NCI-H2107 treated with DMSO at 0.1 percent for 48 hours (cell line): ENCODE results near the gene CAMTA1.

Experiments
- DNase-seq: peaks from one replicate; lab custom pipeline; 2025; ENCODE audit not compliant: unreplicated experiment; lab: John Stamatoyannopoulos, UW

Gene CAMTA1

DNA sequence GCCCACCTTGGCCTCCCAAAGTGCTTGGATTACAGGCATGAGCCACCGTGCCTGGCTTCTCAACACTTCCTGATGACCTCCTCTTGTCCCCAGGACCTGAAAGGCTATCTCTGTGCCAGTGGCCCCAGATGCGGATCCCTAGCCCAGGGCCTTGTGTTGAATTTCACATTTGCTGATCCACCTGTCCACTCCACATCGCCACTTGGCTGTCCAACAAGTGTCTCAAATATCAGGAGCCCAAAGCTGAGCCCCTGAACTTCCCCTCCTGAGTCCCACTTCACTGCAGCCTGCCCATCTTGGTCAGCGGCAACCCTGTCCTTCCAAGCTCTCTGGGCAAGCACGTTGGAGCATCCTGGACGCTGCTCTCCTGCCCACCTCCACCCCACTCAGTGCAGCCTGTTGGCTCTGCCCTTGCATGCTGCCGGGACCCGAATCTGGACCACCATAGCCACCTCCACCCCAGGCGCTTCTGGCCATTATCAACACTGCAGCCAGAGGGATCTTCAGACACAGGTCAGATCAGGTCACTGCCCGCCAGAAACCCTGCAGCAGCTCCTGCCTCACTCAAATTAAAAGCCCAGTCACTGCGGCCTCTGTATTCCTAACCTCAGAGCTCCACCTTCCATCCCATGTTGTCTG, 633.3 kb downstream of the CAMTA1 start:
- DNase-seq = no peak

GRCh38 chr1:7420098-7420445, 634.8 kb downstream of the CAMTA1 start:
- DNase-seq = no peak

- no peak for DNase-seq
Measured at GRCh38 chr1:7420470-7421100, 635.3 kb downstream of the CAMTA1 start.

DNA sequence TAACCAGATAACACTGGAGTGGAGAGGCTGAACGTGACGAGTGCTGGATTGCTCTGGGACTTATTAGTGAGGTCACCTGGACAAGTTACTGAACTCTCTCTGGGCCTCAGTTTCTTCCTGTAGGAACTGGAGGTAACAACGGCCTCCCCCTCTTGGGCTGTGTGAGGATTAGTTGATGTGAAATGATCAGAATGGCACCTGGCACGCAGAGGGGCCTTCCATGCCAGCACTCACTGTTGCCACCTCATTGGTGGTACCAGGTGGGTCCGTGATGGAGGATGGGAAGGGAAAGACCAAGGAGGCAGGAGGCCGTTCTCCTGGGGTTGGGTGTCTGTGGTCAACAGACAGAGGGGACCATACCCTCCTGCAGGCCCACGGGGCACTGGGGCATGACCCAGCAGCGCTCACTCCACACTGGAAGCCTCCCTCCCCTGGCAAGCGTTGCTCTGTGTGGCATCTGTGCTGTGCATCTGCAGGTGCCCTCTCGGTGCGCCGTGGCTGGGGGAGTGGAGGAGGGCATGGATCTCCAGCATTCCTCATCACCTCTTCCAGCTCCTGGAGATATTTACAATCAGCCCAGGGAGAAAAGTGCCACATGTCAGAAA, 636.3 kb downstream of the CAMTA1 start:
- no peak for DNase-seq

- no peak for DNase-seq
Measured at GRCh38 chr1:7422081-7422480, 636.8 kb downstream of the CAMTA1 start.

GRCh38 chr1:7422561-7422960, 637.3 kb downstream of the CAMTA1 start:
- DNase-seq = no peak

DNA sequence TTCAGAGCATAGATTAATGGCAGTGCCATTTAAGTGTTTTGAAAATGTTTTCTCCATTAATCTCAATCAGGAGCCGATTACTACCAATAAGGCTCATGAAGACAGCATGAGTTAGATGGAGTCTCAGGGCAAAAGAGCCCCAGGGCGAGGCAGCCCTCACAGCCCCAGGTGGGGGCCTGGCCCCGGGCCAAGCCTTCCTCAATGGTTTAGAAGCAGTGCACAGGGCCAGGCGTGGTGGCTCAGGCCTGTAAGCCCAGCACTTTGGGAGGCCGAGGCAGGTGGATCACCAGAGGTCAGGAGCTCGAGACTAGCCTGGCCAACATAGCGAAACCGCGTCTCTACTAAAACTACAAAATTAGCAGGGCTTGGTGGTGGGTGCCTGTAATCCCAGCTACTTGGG, 637.7 kb downstream of the CAMTA1 start:
- DNase-seq = no peak

DNA sequence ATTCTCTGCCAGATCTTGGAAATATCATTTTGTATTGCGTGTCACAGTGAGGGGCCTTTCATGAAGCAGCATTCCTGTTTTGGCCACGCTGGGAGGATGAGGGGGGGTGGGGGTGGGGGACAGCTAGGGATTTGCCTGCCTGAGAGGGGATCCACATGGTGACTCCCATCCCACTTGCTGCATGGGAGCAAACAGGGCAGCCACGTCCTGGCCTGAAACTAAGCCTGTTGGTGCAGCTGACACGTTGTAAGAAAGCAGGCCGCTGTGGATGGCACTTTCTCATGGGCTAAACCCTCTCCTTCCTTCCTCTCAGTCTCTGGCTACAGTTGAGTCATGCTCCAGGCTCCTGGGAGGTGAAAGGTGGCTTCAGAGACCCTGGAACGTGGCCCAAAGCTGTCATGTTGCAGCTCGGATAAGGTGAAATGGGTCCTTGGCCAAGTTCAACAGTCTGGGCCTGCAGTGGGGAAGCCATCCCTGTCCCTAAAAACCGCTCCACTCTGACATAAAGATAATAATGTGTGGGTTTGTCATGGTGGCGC, 639.2 kb downstream of the CAMTA1 start:
- no peak for DNase-seq

DNA sequence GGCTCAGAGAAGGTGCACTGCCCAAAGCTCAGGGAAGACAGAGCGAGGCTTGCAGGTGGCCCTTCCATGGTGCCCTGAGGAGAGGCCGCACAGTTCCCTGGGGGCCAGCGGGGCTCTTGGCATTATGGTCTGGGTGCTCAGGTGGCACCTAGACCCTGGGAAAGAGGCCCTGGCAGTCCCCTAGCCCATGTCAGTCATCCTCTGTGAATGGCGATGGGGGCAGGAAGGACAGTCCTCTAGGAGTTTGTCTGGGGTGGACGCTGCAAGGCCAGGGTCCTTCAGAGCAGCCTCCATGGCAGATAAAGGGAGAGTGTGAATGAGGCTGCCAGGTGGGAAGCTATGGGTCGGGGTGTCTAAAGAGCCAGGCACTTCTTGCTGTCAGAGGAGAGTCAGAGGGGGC, 640.0 kb downstream of the CAMTA1 start:
- no peak for DNase-seq

DNA sequence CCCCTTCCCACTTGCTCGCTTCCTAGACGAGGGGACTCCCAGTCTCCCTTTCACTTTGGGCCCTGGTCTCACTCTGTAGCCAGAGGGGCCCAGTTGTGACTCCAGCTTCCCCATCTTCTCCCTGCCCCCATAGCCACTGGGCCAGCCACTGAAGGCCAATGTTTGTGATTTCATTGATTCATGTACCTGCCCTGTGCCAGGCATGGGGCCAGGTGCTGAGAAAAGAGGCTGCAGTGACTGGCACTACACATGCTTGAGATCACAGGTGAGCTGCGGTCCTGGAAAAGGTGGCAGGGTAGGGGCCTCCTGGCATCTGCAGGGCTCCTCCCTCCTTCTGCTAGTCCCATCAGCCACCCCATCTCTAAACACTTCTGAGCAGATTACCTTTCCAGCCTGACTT, 640.5 kb downstream of the CAMTA1 start:
- DNase-seq = no peak

DNA sequence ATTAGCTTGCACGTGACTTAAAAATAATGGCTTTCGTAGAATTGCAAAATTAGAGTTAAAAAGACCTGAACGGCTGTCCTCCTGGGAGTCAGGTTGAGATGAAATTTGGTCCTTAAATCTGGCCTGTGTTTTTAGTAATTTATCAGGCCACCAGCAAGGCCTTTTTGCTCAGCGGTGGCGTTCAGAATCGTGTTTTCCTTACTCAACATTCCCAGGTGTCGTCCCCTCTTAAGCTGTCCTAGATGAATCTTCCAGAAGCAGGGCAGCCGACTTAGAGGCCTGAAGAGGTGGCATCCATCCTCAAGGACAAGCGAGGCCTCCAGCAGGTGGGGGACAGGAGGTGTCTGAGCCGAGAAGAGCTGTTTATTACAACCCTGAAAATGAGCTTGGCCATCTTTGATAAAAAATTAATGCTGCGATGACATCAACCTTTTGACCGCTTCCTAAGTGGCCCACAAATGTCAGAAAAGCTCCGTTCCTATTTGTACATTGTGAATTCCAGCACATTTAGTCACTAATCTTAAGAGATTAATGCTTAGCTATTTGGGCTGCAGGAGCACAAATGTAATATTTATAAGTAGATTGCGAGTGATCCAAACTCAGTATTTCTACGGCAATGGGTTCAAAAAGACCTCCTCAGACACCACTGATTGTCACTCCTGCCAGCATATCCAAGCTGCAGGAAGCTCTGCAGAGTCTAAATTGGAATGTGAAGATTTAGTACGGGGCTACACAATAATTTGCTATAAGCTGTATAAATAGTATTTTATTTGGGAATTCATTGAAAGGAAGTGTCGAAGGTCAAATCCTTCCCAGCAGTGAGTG, 641.7 kb downstream of the CAMTA1 start:
- DNase-seq = no peak

GRCh38 chr1:7427605-7428300, 642.5 kb downstream of the CAMTA1 start:
- DNase-seq = no peak

GRCh38 chr1:7429290-7429689, 644.0 kb downstream of the CAMTA1 start:
- DNase-seq = no peak

DNA sequence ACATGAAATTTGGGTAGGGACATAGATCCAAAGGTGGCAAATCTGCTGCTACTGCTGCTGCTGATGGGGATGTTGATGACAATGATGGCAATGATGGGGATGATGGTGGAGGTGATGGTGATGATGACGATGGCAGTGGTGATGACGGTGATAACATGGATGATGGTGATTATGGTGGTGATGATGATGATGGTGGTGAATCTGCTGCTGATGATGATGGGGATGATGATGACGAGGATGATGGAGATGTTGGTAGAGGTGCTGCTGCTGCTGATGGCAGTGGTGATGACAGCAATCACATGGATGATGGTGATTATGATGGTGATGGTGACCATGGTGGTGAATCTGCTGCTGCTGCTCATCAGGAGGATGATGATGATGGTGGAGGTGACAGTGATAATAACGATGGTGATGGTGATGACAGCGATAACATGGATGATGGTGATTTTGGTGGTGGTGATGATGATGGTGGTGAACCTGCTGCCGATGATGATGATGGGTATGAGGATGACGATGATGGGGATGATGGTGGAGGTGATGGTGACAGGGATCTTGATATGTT, 644.9 kb downstream of the CAMTA1 start:
- DNase-seq = no peak

DNA sequence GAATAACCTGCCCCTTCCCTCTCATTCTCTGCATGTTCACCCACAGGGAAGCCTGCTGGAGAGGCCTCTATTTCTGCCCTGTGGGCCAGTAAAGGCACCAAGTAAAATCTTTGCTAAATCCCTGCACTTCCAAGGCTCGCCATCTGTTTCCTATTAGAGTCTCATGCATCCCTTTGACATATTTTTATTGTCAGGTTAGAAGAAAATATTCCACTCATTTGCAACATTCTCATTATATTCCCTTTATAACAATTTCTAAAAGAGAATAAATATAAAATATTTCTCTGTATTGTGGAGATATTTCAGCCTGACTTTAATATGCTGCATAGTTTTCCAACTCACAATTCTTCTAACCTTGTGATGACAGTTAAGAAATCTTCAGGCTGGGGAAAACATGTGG, 645.4 kb downstream of the CAMTA1 start:
- no peak for DNase-seq

GRCh38 chr1:7432102-7432899, 647.0 kb downstream of the CAMTA1 start:
- DNase-seq = no peak

DNA sequence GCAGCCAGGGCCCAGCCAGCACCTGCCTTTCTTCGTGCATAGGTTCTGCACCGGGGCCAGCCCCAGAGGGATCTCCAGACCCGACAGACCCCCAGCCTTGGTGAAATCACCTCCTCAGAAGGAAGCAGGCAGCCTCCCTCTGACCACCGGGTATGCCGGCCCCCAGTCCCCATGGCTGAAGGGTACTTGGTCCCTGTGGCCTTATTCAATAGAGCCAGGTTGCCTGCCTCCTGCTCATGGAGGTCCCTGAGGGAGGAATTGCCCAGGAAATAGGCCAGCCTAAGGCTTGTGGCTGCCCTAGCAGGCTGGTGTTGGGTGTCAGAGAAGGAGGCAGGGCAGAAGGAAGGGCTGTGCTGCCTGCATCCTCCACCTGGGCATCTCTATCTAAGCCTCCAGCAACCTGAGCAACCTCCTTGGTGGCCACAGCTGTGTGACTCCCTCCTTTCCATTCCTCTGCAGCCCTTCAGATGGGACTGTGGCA, 647.7 kb downstream of the CAMTA1 start:
- DNase-seq = no peak

DNA sequence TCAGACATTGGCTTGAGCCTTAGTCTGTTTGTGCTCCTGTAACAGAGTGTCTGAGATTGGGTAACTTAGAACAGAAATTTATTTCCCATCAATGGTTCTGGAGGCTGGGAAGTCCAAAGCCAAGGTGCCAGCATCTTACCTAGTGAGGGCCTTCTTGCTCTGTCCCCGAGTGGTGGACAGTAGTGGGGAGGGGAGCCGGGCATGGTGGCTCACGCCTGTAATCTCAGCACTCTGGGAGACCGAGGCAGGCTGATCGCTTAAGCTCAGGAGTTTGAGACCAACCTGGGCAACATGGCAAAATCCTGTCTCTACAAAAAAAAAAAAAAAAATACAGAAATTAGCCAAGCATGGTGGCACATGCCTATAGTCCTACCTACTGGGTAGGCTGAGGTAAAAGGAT, 649.3 kb downstream of the CAMTA1 start:
- DNase-seq = no peak

- DNase-seq = no peak
Measured at GRCh38 chr1:7435276-7436055, 650.2 kb downstream of the CAMTA1 start.
